Keratinocyte (primary cell): ENCODE data around the gene NODAL. TPM values are rescaled to one million over a fixed set of nuclear protein-coding genes. Genes with fewer than 3 reads are reported as not detected.

Experiments
- DNase-seq: peaks from one replicate; pipeline ENCODE4 v3.0.0-alpha.2; 2011; ENCODE audit warnings: low read depth, missing footprints, low spot score
- FAIRE-seq: peaks from 2 replicates; lab custom pipeline; 2011; peaks lifted over from hg19 to GRCh38; lab: Jason Lieb, UNC
- H2AFZ ChIP-seq: 2 replicates; pipeline ENCODE4 v1.6.0; 2012; ENCODE audit warnings: low read length, control low read depth, inconsistent platforms; ENCODE audit not compliant: control insufficient read depth
- H3K27ac ChIP-seq: 2 replicates; pipeline ENCODE4 v1.5.1; 2011; ENCODE audit warnings: low read length; ENCODE audit not compliant: control insufficient read depth, insufficient read depth
- H3K27me3 ChIP-seq: 3 replicates; pipeline ENCODE4 v1.6.0; 2011; ENCODE audit warnings: low read length; ENCODE audit not compliant: control insufficient read depth, insufficient read depth; ENCODE audit errors: extremely low read depth
- H3K36me3 ChIP-seq, 2 experiments: 2 replicates in 1 of 2; 3 replicates in 1 of 2; pipeline ENCODE4 v1.5.1; 2011; ENCODE audit warnings: low read length in 2 of 2, mild to moderate bottlenecking in 1 of 2; ENCODE audit not compliant: control insufficient read depth in 2 of 2, insufficient read depth in 2 of 2; ENCODE audit errors: extremely low read depth in 1 of 2
- H3K4me1 ChIP-seq: 3 replicates; pipeline ENCODE4 v1.5.1; 2011; ENCODE audit warnings: low read length; ENCODE audit not compliant: control insufficient read depth, insufficient read depth; ENCODE audit errors: extremely low read depth
- H3K4me2 ChIP-seq: 3 replicates; pipeline ENCODE4 v1.6.0; 2011; ENCODE audit warnings: low read depth, low read length; ENCODE audit not compliant: control insufficient read depth, insufficient read depth; ENCODE audit errors: extremely low read depth
- H3K4me3 ChIP-seq, 3 experiments: fragments of 200-600 bp in 1 of 3; sonication (generic) in 1 of 3; 2 replicates in 2 of 3; 3 replicates in 1 of 3; pipeline ENCODE4 v1.5.1; 2011 to 2016; ENCODE audit warnings: low read length in 3 of 3, mild to moderate bottlenecking in 3 of 3, control low read depth in 2 of 3, inconsistent platforms in 1 of 3, low read depth in 1 of 3, mixed read lengths in 1 of 3, mixed run types in 1 of 3, moderate library complexity in 1 of 3; ENCODE audit not compliant: control insufficient read depth in 2 of 3, insufficient read depth in 2 of 3; ENCODE audit errors: extremely low read depth in 1 of 3
- H3K79me2 ChIP-seq: 2 replicates; pipeline ENCODE4 v1.6.0; 2012; ENCODE audit warnings: low read length; ENCODE audit not compliant: control insufficient read depth, insufficient read depth
- H3K9ac ChIP-seq: 3 replicates; pipeline ENCODE4 v1.6.0; 2011; ENCODE audit warnings: low read length; ENCODE audit not compliant: control insufficient read depth, insufficient read depth; ENCODE audit errors: extremely low read depth
- H3K9me1 ChIP-seq: 3 replicates; pipeline ENCODE4 v1.6.0; 2011; ENCODE audit warnings: low read length; ENCODE audit not compliant: control insufficient read depth, insufficient read depth; ENCODE audit errors: extremely low read depth
- H3K9me3 ChIP-seq: 2 replicates; pipeline ENCODE4 v1.5.1; 2012; ENCODE audit warnings: low read depth, low read length; ENCODE audit not compliant: control insufficient read depth
- H4K20me1 ChIP-seq: 3 replicates; pipeline ENCODE4 v1.6.0; 2011; ENCODE audit warnings: low read length; ENCODE audit not compliant: control insufficient read depth, insufficient read depth; ENCODE audit errors: extremely low read depth
- EZH2 ChIP-seq: IDR thresholded peaks from one replicate; pipeline ENCODE4 v1.6.1; 2012; ENCODE audit warnings: inconsistent platforms, mild to moderate bottlenecking, low read length, moderate library complexity
- dilution Hi-C: fragments of 300-500 bp; cut with MboI; formaldehyde crosslinking; loops from one replicate; pipeline ENCODE4 v1.7.0; 2020; ENCODE audit warnings: low sequenced_read_pairs; ENCODE audit not compliant: extremely low pct_ligation_motif_present
- polyA plus RNA-seq, 5 experiments: library from polyadenylated mRNA; depleted of rRNA in 3 of 5; stranded (reverse) in 3 of 5; stranded (forward) in 1 of 5; unstranded in 1 of 5; fragments of >200 nt; gene quantifications; 1 replicate in 1 of 5; 2 replicates in 3 of 5; 3 replicates in 1 of 5; pipeline versions ENCODE4 v1.2.1 to v1.2.3, GENCODE V29; 2011 to 2012; ENCODE audit warnings: missing spikeins in 2 of 5, low read depth in 1 of 5, low replicate concordance in 1 of 5
- TF ChIP-seq, protein P1 (sequence below), 3 experiments: IDR thresholded peaks in 1 of 3; conservative IDR thresholded peaks in 1 of 3; optimal IDR thresholded peaks in 1 of 3; 2 replicates in 2 of 3; 3 replicates in 1 of 3; pipeline versions ENCODE3 to v1.5.1; 2011; ENCODE audit warnings: low read length in 3 of 3, mild to moderate bottlenecking in 3 of 3, moderate library complexity in 2 of 3, control low read depth in 1 of 3, inconsistent platforms in 1 of 3; ENCODE audit not compliant: insufficient read depth in 2 of 3; ENCODE audit errors: extremely low read depth in 1 of 3

Gene NODAL
- polyA plus RNA-seq, 1 donor (not counting 4 experiments of a cell fraction or from before 2014, with no cell fraction given): 0.46 TPM

DNA sequence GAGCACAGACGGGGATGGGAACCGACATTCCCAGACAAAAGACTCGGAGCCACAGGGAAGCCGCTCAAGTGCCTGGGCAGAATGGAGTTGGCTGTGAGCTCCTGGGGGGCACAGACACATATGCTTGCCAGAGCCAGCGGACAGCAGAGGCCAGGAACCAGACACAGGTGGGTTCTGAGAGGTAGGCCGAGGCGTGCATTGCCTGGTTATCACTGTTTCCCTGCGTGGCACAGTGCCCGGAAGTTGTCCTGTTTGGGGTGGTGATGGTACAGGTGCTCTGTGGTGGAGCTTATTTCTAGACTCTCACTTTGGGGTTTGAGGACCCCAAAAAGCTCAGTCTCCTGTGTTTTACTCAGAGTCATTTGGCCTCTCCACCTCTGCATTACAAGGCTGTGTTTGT is 39.6 kb upstream of the NODAL start:
- DNase-seq (no peak), FAIRE-seq (no peak)
- Histone ChIP-seq H3K9me1 (no peaks in the 10 kb centered on the region), H3K4me3 (no peak overlapping the region), H3K79me2 (no peaks in the 10 kb centered on the region), H4K20me1 (peaks cover 5% of the 10 kb centered on the region), H3K36me3 (peaks cover 0 to 3% of the 10 kb centered on the region in 2 experiments), H3K4me2 (no peak overlapping the region), H3K9ac (no peak overlapping the region), H3K27ac (no peak overlapping the region), H2AFZ (no peak overlapping the region), H3K9me3 (no peaks in the 10 kb centered on the region), H3K4me1 (peaks cover 20% of the 10 kb centered on the region), H3K27me3 (peaks cover 2% of the 10 kb centered on the region)
- dilution Hi-C loops: no loop called here
- no peak for TF ChIP-seq EZH2
- TF ChIP-seq, protein P1, sequence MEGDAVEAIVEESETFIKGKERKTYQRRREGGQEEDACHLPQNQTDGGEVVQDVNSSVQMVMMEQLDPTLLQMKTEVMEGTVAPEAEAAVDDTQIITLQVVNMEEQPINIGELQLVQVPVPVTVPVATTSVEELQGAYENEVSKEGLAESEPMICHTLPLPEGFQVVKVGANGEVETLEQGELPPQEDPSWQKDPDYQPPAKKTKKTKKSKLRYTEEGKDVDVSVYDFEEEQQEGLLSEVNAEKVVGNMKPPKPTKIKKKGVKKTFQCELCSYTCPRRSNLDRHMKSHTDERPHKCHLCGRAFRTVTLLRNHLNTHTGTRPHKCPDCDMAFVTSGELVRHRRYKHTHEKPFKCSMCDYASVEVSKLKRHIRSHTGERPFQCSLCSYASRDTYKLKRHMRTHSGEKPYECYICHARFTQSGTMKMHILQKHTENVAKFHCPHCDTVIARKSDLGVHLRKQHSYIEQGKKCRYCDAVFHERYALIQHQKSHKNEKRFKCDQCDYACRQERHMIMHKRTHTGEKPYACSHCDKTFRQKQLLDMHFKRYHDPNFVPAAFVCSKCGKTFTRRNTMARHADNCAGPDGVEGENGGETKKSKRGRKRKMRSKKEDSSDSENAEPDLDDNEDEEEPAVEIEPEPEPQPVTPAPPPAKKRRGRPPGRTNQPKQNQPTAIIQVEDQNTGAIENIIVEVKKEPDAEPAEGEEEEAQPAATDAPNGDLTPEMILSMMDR (optimal IDR thresholded peaks at IDR 0.05 in 1 of 3, IDR thresholded peaks at IDR 0.05 in 1 of 3, conservative IDR thresholded peaks at IDR 0.05 in 1 of 3; ENCODE audit: extremely low read depth in 1 of 3, insufficient read depth in 2 of 3, low read length in 3 of 3): no peak

DNA sequence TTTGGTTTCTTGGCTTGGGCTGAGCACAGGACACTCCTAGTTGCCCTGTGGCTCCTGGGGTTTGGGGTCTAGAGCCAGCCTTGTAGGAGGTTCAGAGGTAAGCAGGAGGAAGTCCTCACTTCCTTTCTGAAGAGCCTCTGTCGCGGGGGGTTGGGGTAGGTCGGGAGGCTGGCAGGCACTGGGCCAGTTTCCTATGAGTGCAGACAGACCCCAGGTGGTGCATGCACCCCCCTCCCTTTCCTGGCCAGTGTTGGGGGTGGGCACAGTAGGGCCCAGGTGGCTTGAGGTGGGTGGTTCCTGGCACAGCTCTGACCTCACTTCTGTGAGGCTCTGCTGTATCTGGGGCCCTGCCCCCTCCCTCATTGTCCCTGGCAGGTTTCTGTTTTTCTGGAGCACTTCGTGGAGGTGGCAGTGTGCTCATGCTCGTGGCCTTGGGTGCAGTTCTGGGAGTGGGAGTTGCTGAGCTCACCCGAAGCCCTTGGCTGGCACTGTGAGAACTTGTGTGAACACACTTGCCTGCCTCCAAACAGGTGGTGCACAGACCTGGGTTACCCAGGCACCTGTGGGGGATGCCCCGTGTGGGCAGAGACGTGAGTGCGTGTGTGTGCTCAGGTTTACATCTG is 38.9 kb upstream of the NODAL start:
- Histone ChIP-seq H3K9me3 (no peaks in the 10 kb centered on the region), H3K27ac (no peak overlapping the region), H4K20me1 (peaks cover 5% of the 10 kb centered on the region), H3K4me1 (peaks cover 27% of the 10 kb centered on the region), H3K9ac (no peak overlapping the region), H3K36me3 (no peaks in the 10 kb centered on the region), H3K4me3 (no peak overlapping the region), H3K4me2 (no peak overlapping the region), H2AFZ (no peak overlapping the region), H3K9me1 (no peaks in the 10 kb centered on the region), H3K79me2 (no peaks in the 10 kb centered on the region), H3K27me3 (peaks cover 2% of the 10 kb centered on the region)
- TF ChIP-seq, protein P1 (optimal IDR thresholded peaks at IDR 0.05 in 1 of 3, IDR thresholded peaks at IDR 0.05 in 1 of 3, conservative IDR thresholded peaks at IDR 0.05 in 1 of 3; ENCODE audit: extremely low read depth in 1 of 3, insufficient read depth in 2 of 3, low read length in 3 of 3): no peak
- TF ChIP-seq EZH2: no peak
- dilution Hi-C loops: no loop called here
- DNase-seq (no peak), FAIRE-seq (no peak)
